ENCODE results near the gene MYLIP.

DNA sequence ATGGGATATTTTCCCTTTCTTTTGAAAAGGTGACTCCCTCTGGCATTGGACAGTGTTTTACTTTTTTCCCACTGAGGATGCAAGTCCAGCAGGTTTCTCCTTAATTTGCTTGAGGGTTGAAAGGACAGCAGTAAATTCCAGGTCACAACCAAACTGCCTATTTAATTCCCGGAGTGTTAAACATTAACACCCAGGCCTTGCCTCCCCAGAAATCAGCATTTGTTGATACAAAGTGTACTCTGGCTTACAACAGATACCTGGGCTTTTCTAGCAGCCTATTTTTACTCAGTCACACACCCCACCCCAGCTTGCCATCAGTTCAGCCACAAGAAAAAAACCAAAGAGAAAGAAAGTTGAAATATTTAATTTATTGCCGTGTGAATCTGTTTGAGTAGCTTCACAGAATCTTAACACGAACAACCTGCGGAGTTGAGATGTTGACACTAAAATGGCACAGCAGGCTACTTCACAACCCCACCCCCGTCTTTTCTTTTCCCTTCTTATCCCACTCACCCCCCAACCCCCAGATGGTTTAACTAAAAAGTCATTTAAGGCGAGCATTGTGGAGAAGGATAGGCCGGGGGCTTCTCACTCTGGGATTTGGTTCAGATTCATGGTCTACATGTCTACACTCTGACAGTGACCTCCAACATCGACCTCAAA, 45.7 kb downstream of the MYLIP start:
- TF ChIP-seq, protein P1, sequence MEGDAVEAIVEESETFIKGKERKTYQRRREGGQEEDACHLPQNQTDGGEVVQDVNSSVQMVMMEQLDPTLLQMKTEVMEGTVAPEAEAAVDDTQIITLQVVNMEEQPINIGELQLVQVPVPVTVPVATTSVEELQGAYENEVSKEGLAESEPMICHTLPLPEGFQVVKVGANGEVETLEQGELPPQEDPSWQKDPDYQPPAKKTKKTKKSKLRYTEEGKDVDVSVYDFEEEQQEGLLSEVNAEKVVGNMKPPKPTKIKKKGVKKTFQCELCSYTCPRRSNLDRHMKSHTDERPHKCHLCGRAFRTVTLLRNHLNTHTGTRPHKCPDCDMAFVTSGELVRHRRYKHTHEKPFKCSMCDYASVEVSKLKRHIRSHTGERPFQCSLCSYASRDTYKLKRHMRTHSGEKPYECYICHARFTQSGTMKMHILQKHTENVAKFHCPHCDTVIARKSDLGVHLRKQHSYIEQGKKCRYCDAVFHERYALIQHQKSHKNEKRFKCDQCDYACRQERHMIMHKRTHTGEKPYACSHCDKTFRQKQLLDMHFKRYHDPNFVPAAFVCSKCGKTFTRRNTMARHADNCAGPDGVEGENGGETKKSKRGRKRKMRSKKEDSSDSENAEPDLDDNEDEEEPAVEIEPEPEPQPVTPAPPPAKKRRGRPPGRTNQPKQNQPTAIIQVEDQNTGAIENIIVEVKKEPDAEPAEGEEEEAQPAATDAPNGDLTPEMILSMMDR (IDR thresholded peaks at IDR 0.05; ENCODE audit: insufficient read depth, low read length, poor library complexity, severe bottlenecking): no peak
- TF ChIP-seq EZH2phosphoT487 (conservative IDR thresholded peaks at IDR 0.05; ENCODE audit: low read length): no peak
